ENCODE data around the gene CLN6. TPM values are rescaled to one million over a fixed set of nuclear protein-coding genes. Genes with fewer than 3 reads are reported as not detected.

CLN6 gene
- polyA plus RNA-seq (2013, experiment 1 of 2; ENCODE audit: insufficient read length): 20.9 TPM
- 22.7 TPM for polyA plus RNA-seq (2013, experiment 2 of 2; ENCODE audit: insufficient read length)

- peak; percentile 81 for DNase-seq
Observed at GRCh38 chr15:68229386-68230156, at the start of gene CLN6. CLN6 (minus strand) TSS chr15:68229728; CDS start chr15:68229584, 144 bp downstream.

- DNase-seq: peak; percentile 47
Observed at GRCh38 chr15:68278595-68279405, 49.3 kb upstream of the CLN6 start.

- DNase-seq: no peak
Observed at GRCh38 chr15:68278345-68278594, 48.7 kb upstream of the CLN6 start.

- DNase-seq: peak; percentile 93
Observed at GRCh38 chr15:68277603-68278344, 48.2 kb upstream of the CLN6 start, which contains the start of gene FEM1B. FEM1B (plus strand) TSS chr15:68277745; CDS start chr15:68278418, 673 bp downstream.

- DNase-seq: peak; percentile 62
Observed at GRCh38 chr15:68277131-68277602, 47.6 kb upstream of the CLN6 start.

- DNase-seq: no peak
Observed at GRCh38 chr15:68276668-68277067, 47.1 kb upstream of the CLN6 start.

GRCh38 chr15:68275165-68275746 lies 45.7 kb upstream of the CLN6 start:
- no peak for DNase-seq

GRCh38 chr15:68274201-68274848 lies 44.8 kb upstream of the CLN6 start:
- DNase-seq: no peak

GRCh38 chr15:68272721-68273271 lies 43.3 kb upstream of the CLN6 start:
- peak; percentile 86 for DNase-seq

- peak; percentile 83 for DNase-seq
Observed at GRCh38 chr15:68271854-68272471, 42.4 kb upstream of the CLN6 start.

- DNase-seq: no peak
Observed at GRCh38 chr15:68268405-68268804, 38.9 kb upstream of the CLN6 start.

GRCh38 chr15:68265674-68266073 lies 36.1 kb upstream of the CLN6 start:
- DNase-seq: no peak

- no peak for DNase-seq
Observed at GRCh38 chr15:68265081-68265480, 35.6 kb upstream of the CLN6 start.

GRCh38 chr15:68264282-68264681 lies 34.8 kb upstream of the CLN6 start:
- no peak for DNase-seq

- DNase-seq: no peak
Observed at GRCh38 chr15:68262514-68263356, 33.2 kb upstream of the CLN6 start.

GRCh38 chr15:68261980-68262379 lies 32.5 kb upstream of the CLN6 start:
- DNase-seq: no peak

- no peak for DNase-seq
Observed at GRCh38 chr15:68261241-68261640, 31.7 kb upstream of the CLN6 start.

- DNase-seq: no peak
Observed at GRCh38 chr15:68259883-68260282, 30.4 kb upstream of the CLN6 start.

- no peak for DNase-seq
Observed at GRCh38 chr15:68258692-68259091, 29.2 kb upstream of the CLN6 start.

Measured in fibroblast of skin of abdomen (primary cell).